IMR-90 (cell line): ENCODE results near the gene USPL1. TPM values are rescaled to one million over a fixed set of nuclear protein-coding genes. Genes with fewer than 3 reads are reported as not detected.

Experiments used
- ATAC-seq: fragments of 200-7000 bp; cut with Tn5 transposase; 2 replicates; pipeline ENCODE4 v1.9.1; 2020; ENCODE audit warnings: low read depth, mild to moderate bottlenecking, moderate library complexity
- BruUV-seq: library from RNA; stranded (reverse); fragments of 400-500 nt; replicated peaks from 2 replicates; lab custom pipeline; 2021; lab: Mats Ljungman, UMichigan
- CTCF ChIA-PET: fragments of 300-600 bp; formaldehyde crosslinking; extraction: SDS; loops from one replicate; lab custom pipeline; 2021; ENCODE audit warnings: antibody characterized with exemption; lab: Yijun Ruan, JAX
- POLR2A ChIA-PET: fragments of 300-600 bp; sonication (Branson Sonifier 250); formaldehyde crosslinking; loops from one replicate; lab custom pipeline; 2022; ENCODE audit warnings: antibody characterized with exemption; ENCODE audit not compliant: unreplicated experiment; lab: Charles Lee
- DNase-seq: peaks from one replicate; pipeline ENCODE4 v3.0.0; 2013
- H2AFZ ChIP-seq: replicated peaks from 2 replicates; pipeline ENCODE3; 2013; ENCODE audit warnings: low read length, mild to moderate bottlenecking; ENCODE audit not compliant: poor library complexity
- H2AK5ac ChIP-seq: 2 replicates; pipeline ENCODE4 v1.6.1; 2013; ENCODE audit warnings: low read depth, low read length, inconsistent platforms
- H2AK9ac ChIP-seq: replicated peaks from 2 replicates; pipeline ENCODE3; 2013; ENCODE audit warnings: mild to moderate bottlenecking, low read depth, low read length, moderate library complexity; ENCODE audit not compliant: poor library complexity
- H2BK120ac ChIP-seq: 2 replicates; pipeline ENCODE4 v1.6.1; 2013; ENCODE audit warnings: low read depth, low read length, inconsistent platforms
- H2BK15ac ChIP-seq: 3 replicates; pipeline ENCODE4 v1.6.1; 2013; ENCODE audit warnings: low read depth, low read length, inconsistent platforms
- H2BK20ac ChIP-seq: 2 replicates; pipeline ENCODE4 v1.6.1; 2013; ENCODE audit warnings: low read depth, mild to moderate bottlenecking, inconsistent platforms, low read length, moderate library complexity
- H2BK5ac ChIP-seq: 2 replicates; pipeline ENCODE4 v1.6.1; 2013; ENCODE audit warnings: mild to moderate bottlenecking, low read depth, low read length, inconsistent platforms; ENCODE audit not compliant: poor library complexity, severe bottlenecking
- H3K14ac ChIP-seq: replicated peaks from 2 replicates; pipeline ENCODE4 v1.6.1; 2013; ENCODE audit warnings: low read depth, low read length, inconsistent platforms
- H3K18ac ChIP-seq: 2 replicates; pipeline ENCODE4 v1.6.1; 2013; ENCODE audit warnings: low read depth, low read length, control low read depth
- H3K23ac ChIP-seq: 2 replicates; pipeline ENCODE4 v1.6.1; 2013; ENCODE audit warnings: low read depth, low read length, inconsistent platforms
- H3K27ac ChIP-seq: 2 replicates; pipeline ENCODE4 v1.5.1; 2013; ENCODE audit warnings: mild to moderate bottlenecking, control low read depth, low read length; ENCODE audit not compliant: insufficient read depth
- H3K27me3 ChIP-seq: 2 replicates; pipeline ENCODE4 v1.6.1; 2013; ENCODE audit warnings: low read length; ENCODE audit not compliant: control insufficient read depth, insufficient read depth
- H3K36me3 ChIP-seq: 2 replicates; pipeline ENCODE4 v1.6.1; 2013; ENCODE audit warnings: low read length, mixed read lengths; ENCODE audit not compliant: control insufficient read depth, insufficient read depth
- H3K4ac ChIP-seq: 2 replicates; pipeline ENCODE4 v1.6.1; 2013; ENCODE audit warnings: low read depth, low read length, inconsistent platforms
- H3K4me1 ChIP-seq: 2 replicates; pipeline ENCODE4 v1.6.1; 2013; ENCODE audit warnings: low read length, mixed read lengths; ENCODE audit not compliant: control insufficient read depth, insufficient read depth
- H3K4me2 ChIP-seq: 2 replicates; pipeline ENCODE4 v1.6.1; 2013; ENCODE audit warnings: low read depth, mild to moderate bottlenecking, control low read depth, low read length, moderate library complexity
- H3K4me3 ChIP-seq: 2 replicates; pipeline ENCODE4 v1.5.1; 2013; ENCODE audit warnings: low read depth, mild to moderate bottlenecking, control low read depth, low read length, moderate library complexity; ENCODE audit not compliant: insufficient read depth
- H3K56ac ChIP-seq: 2 replicates; pipeline ENCODE4 v1.6.1; 2013; ENCODE audit warnings: low read length, inconsistent platforms; ENCODE audit not compliant: insufficient read depth; ENCODE audit errors: extremely low read depth
- H3K79me1 ChIP-seq, 2 experiments: 2 replicates each; pipeline ENCODE4 v1.6.1; 2013; ENCODE audit warnings: low read length in 2 of 2, inconsistent platforms in 1 of 2, low read depth in 1 of 2
- H3K9ac ChIP-seq: 2 replicates; pipeline ENCODE4 v1.6.1; 2013; ENCODE audit warnings: low read depth, low read length, control low read depth
- H3K9me1 ChIP-seq: 2 replicates; pipeline ENCODE4 v1.6.1; 2013; ENCODE audit warnings: low read length, inconsistent platforms; ENCODE audit not compliant: insufficient read depth
- H3K9me3 ChIP-seq: 2 replicates; pipeline ENCODE4 v1.6.1; 2013; ENCODE audit warnings: low read length; ENCODE audit not compliant: control insufficient read depth, insufficient read depth
- H4K20me1 ChIP-seq: 2 replicates; pipeline ENCODE4 v1.6.1; 2013; ENCODE audit warnings: low read length, inconsistent platforms; ENCODE audit not compliant: insufficient read depth
- H4K5ac ChIP-seq: 2 replicates; pipeline ENCODE4 v1.6.1; 2013; ENCODE audit warnings: mild to moderate bottlenecking, low read depth, low read length, control low read depth
- H4K8ac ChIP-seq, 2 experiments: 2 replicates each; pipeline ENCODE4 v1.6.1; 2013; ENCODE audit warnings: low read depth in 2 of 2, low read length in 2 of 2, control low read depth in 1 of 2, inconsistent platforms in 1 of 2
- H4K91ac ChIP-seq: 2 replicates; pipeline ENCODE4 v1.6.1; 2013; ENCODE audit warnings: low read depth, low read length, inconsistent platforms; ENCODE audit not compliant: insufficient read depth
- BHLHE40 ChIP-seq: fragments of 150-350 bp; IDR thresholded peaks from 2 replicates; pipeline ENCODE4 v1.6.1; 2016; ENCODE audit warnings: mild to moderate bottlenecking, low read depth, low read length
- CEBPB ChIP-seq: IDR thresholded peaks from 2 replicates; pipeline ENCODE4 v1.6.1; 2012; ENCODE audit warnings: low read depth, low read length, improper control_type of control experiment
- MAFK ChIP-seq: IDR thresholded peaks from 2 replicates; pipeline ENCODE4 v1.6.1; 2012; ENCODE audit warnings: low read depth, low read length, improper control_type of control experiment
- MAZ ChIP-seq: IDR thresholded peaks from 2 replicates; pipeline ENCODE4 v1.6.1; 2012; ENCODE audit warnings: low read depth, mild to moderate bottlenecking, low read length, improper control_type of control experiment, moderate library complexity, borderline replicate concordance
- NFE2L2 ChIP-seq: fragments of 150-350 bp; IDR thresholded peaks from 2 replicates; pipeline ENCODE4 v1.6.1; 2016; ENCODE audit warnings: low read depth, mild to moderate bottlenecking, low read length
- POLR2A ChIP-seq: IDR thresholded peaks from 2 replicates; pipeline ENCODE4 v1.6.1; 2012; ENCODE audit warnings: mild to moderate bottlenecking, low read depth, low read length
- WGBS, 2 experiments: methylation state at CpG; one replicate each; pipeline versions ENCODE4 v1.1.5 to v1.1.7; 2013; ENCODE audit warnings: missing lambda C conversion rate in 2 of 2; ENCODE audit not compliant: insufficient read length in 1 of 2; ENCODE audit errors: extremely low coverage in 2 of 2; 5-methylcytosine and 5-hydroxymethylcytosine counted together
- dilution Hi-C: fragments of 300-500 bp; cut with HindIII; formaldehyde crosslinking; loops from one replicate; pipeline ENCODE4 v1.14.3; 2018; ENCODE audit warnings: low sequenced_read_pairs; ENCODE audit not compliant: unreplicated experiment
- in situ Hi-C: fragments of 300-500 bp; cut with MboI; formaldehyde crosslinking; loops from 3 replicates; pipeline ENCODE4 v1.14.3; 2019; ENCODE audit warnings: low sequenced_read_pairs, inconsistent platforms, mixed read lengths
- intact Hi-C: fragments of 100-400 bp; cut with micrococcal nuclease; formaldehyde crosslinking; loops from 2 replicates; pipeline ENCODE4 v1.10.0; 2022
- polyA plus RNA-seq, 3 experiments: library from polyadenylated mRNA; depleted of rRNA; stranded (reverse); fragments of >200 nt; gene quantifications; 2 replicates each; pipeline ENCODE4 v1.2.3, GENCODE V29; 2012; ENCODE audit warnings: low replicate concordance in 1 of 3
- total RNA-seq: library from RNA; depleted of rRNA; stranded (reverse); fragments of >200 nt; gene quantifications from 2 replicates; pipeline ENCODE4 v1.2.3, GENCODE V29; 2012
- TF ChIP-seq, protein P1 (sequence below): fragments of 150-350 bp; IDR thresholded peaks from 2 replicates; pipeline ENCODE4 v1.6.1; 2016; ENCODE audit warnings: low read depth, mild to moderate bottlenecking, low read length, moderate library complexity, borderline replicate concordance

The USPL1 gene
- total and polyA plus RNA-seq, 2 of the 4 experiments (the other 2 are of a cell fraction) = 12.1 to 15.4 TPM

DNA sequence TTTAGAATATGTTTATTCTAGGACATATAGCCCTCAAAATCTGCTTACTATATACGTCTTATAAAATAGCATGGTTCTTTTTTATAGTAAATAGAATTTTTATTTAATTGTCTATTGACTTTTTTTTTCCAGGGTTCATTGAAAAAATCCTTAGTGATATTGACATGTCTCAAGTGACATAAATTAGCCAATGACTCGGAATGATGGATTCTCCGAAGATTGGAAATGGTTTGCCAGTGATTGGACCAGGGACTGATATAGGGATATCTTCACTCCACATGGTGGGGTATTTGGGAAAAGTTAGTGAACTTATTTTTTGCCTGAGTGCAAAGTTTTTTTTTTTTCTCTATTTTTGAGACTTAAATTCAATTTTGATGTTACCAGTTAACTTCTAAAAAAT is 3.2 kb downstream of the USPL1 start:
- H2AK9ac ChIP-seq = no peak overlapping the region
- in situ Hi-C loops = no loop called here
- peaks cover 13% of the 10 kb centered on the region for H3K36me3 ChIP-seq
- H2AK5ac ChIP-seq = no peak overlapping the region
- H3K4me1 ChIP-seq = peaks cover 2% of the 10 kb centered on the region
- POLR2A ChIA-PET = no interaction called here
- H2BK20ac ChIP-seq = no peak overlapping the region
- H3K14ac ChIP-seq = no peak overlapping the region
- H2BK120ac ChIP-seq = no peak overlapping the region
- peaks cover 2% of the 10 kb centered on the region; the same call in 1 of the 2 replicates for H3K9me1 ChIP-seq
- DNase-seq (no peak), ATAC-seq (no peak)
- H3K4ac ChIP-seq = no peak overlapping the region
- no peak overlapping the region for H3K9ac ChIP-seq
- H3K9me3 ChIP-seq = no peaks in the 10 kb centered on the region
- dilution Hi-C loops = no loop called here
- no peak overlapping the region for H3K4me2 ChIP-seq
- H4K8ac ChIP-seq = no peak overlapping the region
- H3K56ac ChIP-seq = no peak overlapping the region
- H2BK5ac ChIP-seq = no peak overlapping the region
- H3K79me1 ChIP-seq = peaks cover 25 to 41% of the 10 kb centered on the region in 2 experiments
- intact Hi-C loops = no loop called here
- no peak overlapping the region for H4K5ac ChIP-seq
- no CpG with 5 or more reads among the region's 3 CpGs for WGBS, 2 experiments
- H3K27me3 ChIP-seq = no peaks in the 10 kb centered on the region
- no peak overlapping the region for H3K4me3 ChIP-seq
- no peak overlapping the region for H3K23ac ChIP-seq
- no peak overlapping the region for H3K18ac ChIP-seq
- H3K27ac ChIP-seq = no peak overlapping the region
- BruUV-seq = no TSS peak
- peaks cover 6% of the 10 kb centered on the region; the same call in 1 of the 2 replicates for H4K20me1 ChIP-seq
- H2BK15ac ChIP-seq = no peak overlapping the region
- CTCF ChIA-PET = interaction anchor here (0.8 to 1.3 kb wide), 2 partner anchors 39 to 244 kb away, joined by 3 read pairs; no protein-coding TSS in a partner anchor
- no peak for TF ChIP-seq CEBPB
- no peak for TF ChIP-seq NFE2L2
- TF ChIP-seq MAFK = no peak
- no peak for TF ChIP-seq MAZ
- no peak for TF ChIP-seq BHLHE40
- TF ChIP-seq, protein P1, sequence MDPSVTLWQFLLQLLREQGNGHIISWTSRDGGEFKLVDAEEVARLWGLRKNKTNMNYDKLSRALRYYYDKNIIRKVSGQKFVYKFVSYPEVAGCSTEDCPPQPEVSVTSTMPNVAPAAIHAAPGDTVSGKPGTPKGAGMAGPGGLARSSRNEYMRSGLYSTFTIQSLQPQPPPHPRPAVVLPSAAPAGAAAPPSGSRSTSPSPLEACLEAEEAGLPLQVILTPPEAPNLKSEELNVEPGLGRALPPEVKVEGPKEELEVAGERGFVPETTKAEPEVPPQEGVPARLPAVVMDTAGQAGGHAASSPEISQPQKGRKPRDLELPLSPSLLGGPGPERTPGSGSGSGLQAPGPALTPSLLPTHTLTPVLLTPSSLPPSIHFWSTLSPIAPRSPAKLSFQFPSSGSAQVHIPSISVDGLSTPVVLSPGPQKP = no peak
- TF ChIP-seq POLR2A = no peak
- H2AFZ ChIP-seq = no peak overlapping the region
- no peak overlapping the region for H4K91ac ChIP-seq
